ENCODE data around the gene ABO.
"Not testable (repeated sequence)": the region's sequence is repeated elsewhere in the genome, so short reads cannot be mapped to it uniquely, and the experiment has no call there.

The ABO gene

DNA sequence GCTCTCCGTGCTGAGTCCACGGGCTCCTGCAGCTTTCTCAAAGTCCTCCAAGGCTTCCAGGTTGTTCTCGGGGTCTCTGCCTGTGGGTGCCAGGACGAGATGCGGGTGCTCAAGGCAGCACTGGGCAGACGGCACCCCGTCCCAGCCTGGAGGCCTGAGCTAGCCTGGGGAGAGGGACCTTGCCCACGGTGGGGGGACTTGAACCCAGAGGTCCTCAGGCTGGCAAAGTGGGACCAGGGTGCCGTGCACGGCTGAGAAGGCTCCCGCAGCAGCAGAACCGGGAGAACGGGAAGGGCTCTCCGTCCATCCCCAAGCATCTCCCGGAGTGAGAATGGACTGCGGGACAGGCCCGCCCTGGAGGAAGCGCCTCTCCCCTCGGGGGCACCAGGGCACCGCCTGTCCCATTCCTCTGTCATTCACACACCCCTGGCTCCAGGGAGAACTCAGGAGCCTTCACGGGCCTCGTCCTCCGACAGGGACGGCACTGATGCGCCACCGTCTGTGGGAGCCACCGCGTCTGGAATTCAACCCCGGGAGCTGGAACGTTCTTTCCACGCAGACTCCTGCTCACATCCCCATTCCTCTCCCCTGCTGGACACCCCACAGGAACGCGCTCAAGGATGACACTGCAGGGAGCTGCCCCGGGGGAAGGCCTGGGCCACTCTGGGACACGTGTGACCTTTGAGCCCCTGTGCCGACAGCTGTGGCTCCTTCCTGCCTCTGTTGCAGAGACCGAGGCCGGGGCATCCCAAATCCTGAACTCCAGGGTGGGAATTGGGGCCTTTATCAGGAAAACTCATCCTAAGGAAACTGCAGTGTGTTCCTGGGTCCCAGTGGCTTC is 49.6 kb downstream of the ABO start:
- DNase-seq (ENCODE audit: low spot score), result no peak

DNA sequence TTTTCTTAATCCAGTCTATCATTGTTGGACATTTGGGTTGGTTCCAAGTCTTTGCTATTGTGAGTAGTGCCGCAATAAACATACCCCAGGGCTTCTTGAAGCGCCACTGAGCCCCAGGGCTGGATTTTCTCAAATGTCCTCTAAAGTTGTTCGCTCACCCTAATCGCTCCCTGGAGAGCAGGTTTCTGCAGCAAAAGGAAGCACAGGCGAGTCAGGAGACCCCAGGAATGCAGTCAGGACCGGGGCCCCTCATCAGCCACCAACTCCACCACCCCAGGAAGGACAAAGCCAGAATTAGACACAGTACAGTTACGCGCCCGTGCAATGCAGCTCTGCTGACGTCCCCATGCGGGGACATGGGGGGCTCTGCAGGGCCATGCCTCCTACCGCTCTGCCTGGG is 50.2 kb downstream of the ABO start:
- DNase-seq (ENCODE audit: low spot score), result no peak

DNA sequence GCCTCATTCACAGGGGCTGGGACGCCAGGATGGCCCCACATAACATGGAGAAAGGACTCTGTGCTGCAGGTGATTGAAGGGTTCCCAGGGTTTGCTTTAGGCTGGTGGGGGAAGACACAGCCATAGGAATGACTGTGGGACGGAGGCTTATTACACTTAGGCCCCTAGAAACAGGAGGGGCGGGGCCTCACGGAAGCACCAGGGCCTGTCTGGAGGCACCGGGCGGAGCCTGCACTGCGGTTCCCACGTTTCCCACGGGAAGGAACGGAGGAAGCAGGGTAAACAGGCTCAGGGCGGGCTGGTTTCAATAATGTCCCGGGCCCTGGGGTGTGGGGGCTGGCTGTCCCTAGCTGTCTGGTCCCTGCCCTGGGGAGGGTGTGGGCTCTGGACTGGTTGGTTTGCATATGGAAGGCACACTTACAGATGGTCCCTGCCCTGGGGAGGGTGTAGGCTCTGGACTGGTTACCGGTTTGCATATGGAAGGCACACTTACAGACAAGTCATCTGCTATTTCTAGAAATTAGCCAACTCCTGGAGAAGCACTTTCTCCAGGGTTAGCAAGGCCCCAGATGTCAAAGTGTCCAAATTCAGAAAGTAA is 51.7 kb downstream of the ABO start:
- not testable (repeated sequence) for DNase-seq (ENCODE audit: low spot score)

DNA sequence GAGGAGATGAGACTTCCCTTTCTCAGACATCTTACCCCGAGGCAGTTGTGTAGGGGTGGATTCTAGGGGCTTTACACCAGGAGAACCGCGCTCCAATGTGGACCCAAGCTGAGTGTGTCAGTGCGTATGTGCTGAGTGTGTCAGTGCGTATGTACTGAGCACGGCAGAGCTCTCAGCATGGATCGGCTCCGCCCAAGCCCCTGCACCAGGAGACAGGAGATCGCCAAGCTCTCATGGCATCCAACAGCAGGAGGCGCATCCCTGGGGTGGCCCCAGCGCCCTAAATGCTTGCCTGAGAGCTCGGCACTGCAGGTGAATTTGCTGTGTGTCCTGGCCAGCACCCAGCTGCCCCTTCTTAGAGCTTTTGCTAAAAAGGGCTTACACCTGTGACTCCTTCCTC is 53.0 kb downstream of the ABO start:
- DNase-seq (ENCODE audit: low spot score), result not testable (repeated sequence)

DNA sequence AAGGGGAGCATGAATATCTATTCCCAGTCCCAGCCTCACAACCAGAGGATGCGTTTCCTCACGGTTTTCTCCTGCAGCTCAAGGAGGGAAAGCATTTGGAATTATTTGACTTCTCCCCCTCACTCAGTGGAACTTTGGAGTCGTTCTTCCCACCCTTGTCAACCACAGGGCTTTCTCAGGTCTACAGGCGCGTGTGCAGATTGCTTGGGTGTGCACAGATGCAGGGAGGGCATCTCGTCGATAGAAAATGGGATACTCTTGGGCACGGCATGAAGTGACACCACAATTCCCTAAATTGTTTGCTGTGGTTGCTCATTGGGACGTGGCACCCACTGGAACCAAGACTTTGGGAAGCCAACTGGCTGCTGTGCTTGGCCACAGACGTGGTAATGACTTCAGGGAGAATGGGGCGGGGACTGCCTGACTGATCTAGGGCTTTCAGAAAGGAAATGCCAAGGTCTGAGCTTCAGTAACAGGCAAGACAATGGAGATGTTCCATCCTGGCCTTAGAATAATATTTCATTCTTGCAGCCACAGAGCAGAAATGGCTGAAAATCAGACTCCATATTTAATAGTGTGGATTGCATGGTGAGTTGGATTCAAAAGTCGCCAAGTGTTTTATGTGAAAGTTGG is 53.7 kb downstream of the ABO start:
- DNase-seq (ENCODE audit: low spot score), result no peak

DNA sequence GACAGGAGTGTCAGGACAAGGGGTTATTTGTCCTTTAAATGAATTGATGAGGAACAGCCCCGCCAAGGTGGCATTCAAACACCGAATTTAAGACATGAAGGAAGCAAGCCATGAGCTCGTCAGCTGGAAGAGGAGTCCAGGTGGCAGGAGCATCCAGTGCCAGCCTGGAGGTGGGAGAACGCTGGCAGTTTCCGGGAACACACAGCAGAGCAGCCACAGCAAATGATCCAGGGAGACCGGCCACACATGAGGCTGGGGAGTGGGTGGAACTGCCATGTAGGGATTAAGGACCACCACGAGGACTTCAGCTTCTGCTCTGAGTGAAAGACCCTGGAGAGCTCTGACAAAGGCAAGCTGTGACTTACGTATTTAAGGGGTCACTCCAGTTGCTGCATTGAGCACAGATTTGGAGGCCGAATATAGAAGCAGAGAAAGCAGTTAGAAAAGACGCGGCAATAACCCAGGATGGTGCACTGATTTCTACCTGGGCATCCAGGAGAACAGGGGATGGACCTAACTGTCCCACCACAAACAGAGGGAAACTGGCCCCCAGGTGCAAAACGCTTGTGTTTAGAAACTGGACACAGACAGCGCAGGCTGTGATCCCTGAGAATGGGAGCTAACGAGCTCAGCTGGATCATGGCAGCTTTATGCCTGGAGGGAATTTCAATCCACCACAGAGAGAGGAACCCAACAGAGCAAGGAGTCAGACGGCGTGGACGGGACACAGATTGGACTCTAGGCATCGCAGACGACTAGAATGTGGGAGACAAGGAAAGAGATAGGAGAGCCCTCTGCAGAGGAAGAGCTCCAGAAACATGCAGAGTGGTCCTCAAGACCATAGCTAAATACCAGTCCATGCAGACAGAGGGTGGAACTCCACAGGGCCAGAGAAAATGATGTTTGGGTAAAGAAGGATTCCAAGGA is 56.7 kb downstream of the ABO start:
- not testable (repeated sequence) for DNase-seq (ENCODE audit: low spot score)

DNA sequence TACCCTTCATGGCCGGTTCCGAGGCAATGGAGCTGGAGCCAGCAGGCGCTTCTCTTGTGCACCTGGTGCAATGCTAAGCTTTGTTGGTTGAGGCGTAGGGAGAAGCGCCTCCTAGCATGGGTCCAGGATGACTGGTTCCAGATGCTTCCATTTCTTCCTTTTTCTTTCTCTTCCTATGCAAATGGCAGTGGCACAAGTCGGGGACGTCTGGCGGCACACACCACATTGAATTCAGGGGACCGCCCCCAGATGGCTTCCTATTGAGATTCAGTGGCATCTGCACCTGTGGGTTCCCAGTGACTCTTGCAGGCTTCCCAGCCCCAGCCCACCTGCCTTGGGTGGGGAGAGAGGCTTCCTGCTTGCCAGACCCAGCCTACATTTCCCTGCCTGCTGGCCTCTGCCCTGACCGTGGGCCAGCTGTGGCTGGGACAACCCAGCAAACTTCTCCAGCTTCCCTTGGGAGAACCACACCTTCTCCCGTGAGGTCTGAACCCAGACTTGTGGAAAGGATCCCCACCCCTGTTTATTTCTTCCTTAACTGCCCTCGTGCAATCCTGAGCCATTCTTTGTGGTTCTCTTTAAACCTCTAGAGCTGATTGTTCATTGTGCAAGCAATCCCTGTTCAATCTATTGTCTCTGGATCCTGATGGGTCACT is 57.5 kb downstream of the ABO start:
- DNase-seq (ENCODE audit: low spot score), result not testable (repeated sequence)

DNA sequence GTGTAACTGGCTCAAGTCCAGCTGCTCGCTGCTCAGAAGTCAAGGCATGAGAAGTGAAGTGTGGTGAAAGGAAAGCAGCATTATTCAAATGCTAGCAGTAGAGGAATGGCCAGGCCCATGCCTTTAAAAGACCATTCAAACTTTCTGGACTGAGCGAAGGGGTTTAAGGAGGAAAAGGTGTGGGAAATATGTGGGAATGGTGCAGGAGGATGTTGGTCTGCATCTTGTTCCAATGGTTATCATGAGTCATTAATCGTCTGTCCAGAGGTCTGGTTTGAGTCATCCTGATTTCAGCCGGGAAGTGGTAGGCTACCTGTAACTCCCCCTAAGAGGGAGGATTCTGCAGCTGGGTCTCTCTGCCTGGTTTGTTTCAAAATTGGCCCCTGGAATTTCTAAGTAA is 60.7 kb downstream of the ABO start:
- not testable (repeated sequence) for DNase-seq (ENCODE audit: low spot score)

DNA sequence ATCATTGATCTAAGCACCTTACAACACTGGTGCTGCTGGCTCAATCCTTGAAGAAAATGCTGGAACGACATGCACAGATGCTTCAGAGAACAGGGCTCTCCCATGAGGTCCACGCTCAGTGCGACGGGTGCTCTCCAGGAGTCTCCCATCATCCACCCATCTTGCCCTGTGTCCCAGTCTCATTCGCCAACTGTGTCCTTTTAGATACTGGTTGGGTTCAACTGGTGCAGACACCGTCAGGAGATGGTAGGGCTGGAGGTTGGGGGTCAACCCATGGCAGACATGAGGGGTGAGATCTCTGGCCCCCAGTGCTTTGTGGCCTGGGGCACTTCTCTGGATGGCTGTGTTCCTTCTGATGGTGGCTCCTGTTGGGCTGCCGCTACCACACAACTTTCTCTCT is 64.4 kb downstream of the ABO start:
- no peak for DNase-seq (ENCODE audit: low spot score)

DNA sequence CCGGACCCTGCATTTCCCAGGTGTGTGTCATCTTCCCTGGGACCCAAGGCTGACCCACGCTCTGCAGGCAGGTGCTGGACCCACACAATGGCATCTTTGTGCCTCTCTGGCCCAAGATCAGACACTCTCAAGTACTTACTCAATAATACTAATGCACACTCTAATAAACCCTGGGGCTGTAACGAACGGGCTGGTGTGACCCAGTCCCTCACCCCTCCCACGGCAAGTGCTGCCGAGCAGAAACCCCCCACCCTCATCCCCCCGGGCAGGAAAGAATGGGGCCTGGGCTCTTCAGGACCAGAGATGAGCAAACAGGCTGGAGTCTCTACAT is 64.8 kb downstream of the ABO start:
- no peak for DNase-seq (ENCODE audit: low spot score)

DNA sequence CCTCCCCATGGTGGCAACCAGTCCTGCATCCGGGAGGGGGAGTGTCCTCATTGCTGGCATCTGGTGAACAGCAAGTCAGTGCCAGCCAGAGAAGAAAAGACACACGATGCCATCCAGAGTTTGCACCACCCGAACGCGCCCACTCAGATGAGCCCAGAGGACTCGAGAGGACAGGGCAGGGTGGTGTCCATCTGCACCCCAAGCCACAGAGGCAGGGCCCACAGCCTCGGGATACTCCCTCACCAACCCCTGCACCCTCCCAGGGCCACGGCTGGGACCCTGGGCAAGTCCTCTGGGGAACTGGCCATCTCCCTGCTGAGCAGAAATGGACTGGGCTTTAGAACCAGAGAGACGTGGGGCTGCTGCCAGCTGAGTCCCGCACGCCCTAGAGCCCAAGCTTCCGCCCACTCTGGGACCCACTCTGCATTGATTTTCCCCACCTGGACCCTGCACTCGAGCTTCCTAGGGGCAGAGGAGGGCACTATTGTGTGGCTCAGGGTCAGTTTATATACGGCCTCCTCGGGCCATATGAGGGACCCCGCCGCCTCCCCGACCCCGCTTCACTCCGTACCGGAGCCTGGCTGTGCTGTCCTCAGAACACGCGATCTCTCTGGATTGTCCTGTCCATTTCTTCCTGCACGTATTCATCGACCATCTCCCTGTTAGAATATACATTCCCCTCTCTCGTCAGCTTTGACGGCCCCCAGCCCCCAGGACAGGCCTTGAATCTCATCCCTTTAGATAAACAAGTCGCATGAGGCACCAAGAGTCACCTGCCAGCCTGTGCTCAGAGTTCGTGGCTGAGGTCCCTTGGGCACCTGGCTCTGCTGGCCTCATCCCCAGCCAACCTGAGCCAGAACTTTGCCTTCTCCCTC is 65.4 kb downstream of the ABO start:
- not testable (repeated sequence) for DNase-seq (ENCODE audit: low spot score)

DNA sequence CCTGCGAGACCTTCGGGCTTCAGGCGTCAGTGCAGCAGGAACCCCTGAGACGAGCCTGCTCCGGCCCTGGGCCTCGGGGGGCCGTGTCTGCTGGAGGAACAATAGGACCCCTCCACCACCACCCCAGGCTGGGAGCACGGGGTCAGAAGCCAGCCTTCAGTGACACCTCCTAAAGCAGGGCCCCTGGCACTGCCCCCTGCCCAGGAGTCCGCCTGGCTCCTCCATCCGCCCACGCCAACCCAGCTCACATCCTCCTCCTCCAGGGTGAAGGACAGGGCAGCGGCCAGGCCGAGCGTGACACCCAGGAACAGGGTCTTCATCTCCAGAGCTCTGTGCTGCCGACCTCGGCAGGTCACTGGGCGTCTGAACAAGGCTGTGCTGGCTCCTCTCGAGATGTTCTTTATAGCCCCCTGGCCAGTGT is 66.1 kb downstream of the ABO start, which contains the start of gene OBP2B:
Gene OBP2B (minus strand): TSS at position 371 of the 421 bp plus-strand sequence. CDS start 51 bp downstream, at position 320.
- DNase-seq (ENCODE audit: low spot score), result not testable (repeated sequence)

DNA sequence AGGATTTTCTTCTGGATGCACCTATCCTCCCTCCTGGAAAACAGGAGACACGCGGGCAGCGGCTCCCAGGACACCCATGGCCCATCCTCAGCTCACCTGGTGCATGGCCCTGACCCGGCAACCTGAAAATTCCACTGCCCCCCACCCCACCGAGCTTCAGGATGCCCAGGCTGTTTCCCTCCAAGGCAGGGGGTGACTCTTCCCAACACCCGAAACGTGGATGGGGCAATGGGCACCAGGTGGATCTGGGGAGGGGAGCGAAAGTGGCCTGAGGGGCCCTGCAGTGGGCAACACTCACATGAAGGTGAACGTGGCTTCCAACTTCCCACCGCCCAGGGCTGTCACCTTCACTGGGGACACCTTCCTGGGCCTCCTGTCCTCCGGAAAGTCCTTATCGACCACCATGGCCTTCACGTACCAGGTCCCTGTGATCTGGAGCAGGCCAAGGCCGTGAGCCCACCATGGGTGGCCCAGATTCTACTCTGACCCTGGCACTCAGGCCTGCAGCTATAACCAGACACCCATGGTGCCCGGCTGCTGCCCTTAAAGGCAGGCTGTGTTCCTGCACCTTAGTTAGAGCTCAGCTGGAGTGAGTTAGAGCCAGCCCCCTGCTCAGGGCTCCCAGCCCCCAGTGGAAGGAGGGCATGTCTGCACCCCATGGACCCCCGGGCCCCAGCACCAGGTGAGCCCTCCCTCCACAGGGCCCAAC is 66.7 kb downstream of the ABO start:
- DNase-seq (ENCODE audit: low spot score), result not testable (repeated sequence)

DNA sequence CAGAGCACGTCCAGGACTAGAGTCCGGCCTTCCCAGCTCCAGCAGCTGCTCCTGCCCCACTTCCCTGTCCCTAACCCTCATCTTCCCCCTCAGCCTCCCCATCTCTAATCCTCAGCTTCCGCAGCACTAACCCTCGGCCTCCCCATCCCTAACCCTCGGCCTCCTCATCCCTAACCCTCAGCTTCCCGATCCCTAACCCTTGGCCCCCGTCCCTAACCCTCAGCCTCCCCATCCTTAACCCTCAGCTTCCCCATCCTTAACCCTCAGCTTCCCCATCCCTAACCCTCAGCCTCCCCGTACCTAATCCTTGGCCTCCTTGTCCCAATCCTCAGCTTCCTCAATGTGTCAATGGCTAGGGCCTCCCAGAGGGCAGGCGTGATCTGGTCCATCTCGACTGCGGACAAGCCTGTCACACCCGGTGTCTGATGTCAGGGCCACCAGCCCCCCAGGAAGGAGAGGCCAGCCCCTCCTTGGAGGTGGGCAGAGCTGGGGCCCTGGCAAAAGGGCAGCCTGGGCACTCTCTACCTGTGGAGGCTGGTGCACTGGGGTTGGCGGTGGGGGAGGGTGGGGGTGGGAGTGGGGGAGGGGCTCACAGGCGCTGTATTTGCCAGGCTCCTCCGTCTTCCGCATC is 67.3 kb downstream of the ABO start:
- no peak for DNase-seq (ENCODE audit: low spot score)

DNA sequence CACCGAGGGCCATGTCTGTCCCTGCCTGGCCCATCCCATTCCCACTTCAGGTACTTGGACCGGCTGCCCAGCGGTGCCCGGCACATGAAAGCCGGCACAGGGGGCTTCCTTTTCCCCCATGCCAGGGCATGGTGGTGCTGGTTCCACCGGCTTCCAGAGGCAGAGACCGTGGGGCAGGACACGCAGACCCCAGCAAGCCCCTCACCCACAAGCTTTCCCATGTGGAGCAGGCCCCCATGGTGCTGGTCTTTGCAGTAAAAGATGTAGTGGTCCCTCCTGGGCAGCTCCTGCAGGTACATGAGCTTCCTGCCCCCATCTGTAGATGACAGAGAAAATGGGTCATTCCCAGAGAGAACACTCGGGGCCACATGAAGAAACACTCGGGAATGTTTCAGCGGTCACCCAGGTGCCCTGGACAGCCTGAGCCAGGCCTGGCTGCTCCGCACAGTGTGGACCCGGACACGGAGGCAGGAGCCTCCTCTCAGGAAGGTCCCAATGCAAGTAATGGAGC is 67.9 kb downstream of the ABO start:
- no peak for DNase-seq (ENCODE audit: low spot score)

DNA sequence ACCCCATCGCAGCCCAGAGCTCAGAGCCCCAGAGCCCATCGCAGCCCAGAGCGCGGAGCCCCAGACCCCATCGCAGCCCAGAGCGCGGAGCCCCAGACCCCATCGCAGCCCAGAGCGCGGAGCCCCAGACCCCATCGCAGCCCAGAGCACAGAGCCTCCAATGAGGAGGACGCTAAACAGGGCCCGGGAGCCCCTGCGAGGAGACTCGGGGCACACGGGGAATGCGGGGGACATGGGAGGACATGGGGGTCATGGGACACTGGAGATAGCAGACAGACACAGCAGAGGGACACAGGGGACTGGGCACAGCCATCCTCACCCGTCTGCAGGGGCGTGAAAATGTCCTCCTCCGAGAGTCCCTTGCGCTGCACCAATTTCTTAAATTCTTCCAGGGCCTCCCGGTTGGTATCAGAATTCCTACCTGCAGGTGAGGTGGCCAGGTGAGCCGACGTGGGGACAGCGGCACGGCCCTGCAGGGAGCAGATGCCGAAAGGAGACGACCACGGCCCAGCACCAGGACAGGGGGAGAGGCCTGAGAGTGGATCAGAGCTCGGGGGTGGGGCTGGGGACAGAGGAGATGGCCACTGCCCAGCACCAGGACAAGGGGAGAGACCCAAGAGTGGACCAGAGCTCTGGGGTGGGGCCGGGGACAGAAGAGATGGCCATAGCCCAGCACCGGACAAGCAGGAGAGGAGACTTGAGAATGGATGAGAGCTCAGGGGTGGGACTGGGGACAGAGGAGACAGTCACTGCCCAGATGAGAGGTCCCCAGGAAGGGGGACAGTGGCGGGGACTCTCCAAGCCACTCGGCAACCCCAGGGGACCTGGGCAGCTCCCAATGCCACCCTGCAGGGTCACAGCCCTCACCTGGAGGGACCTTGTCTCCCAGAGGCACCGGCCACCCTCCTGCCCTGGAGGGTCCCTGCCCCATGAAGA is 68.7 kb downstream of the ABO start:
- no peak for DNase-seq (ENCODE audit: low spot score)

DNA sequence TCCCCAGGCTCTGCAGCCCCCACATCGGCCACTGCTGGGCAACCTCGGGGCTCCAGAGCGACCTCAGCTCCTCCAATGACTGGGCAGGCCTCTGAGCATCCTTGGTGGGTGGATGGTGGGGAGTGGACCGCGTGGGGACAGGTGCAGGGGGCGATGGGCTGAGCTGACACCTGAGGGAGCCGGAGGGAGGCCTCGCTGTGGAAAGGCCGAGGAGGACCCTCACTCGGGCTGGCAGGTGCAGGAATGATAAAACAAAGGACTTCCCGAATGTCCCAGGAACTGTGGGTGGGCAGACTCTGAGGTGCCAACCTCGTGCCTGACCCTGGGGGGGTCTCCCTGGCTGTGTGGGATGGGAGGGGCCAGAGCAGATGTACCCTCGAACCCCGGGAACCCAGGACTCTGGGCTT is 69.5 kb downstream of the ABO start:
- not testable (repeated sequence) for DNase-seq (ENCODE audit: low spot score)
